Lower lobe of right lung (tissue), 2 donors: ENCODE results near the gene EVC. TPM values are rescaled to one million over a fixed set of nuclear protein-coding genes. Genes with fewer than 3 reads are reported as not detected.

Experiments
- ATAC-seq, 2 donors: fragments of 200-7000 bp; cut with Tn5 transposase; one replicate each; pipeline ENCODE4 v1.9.1; 2020 to 2022; ENCODE audit warnings: mild to moderate bottlenecking in 2 of 2, moderate library complexity in 2 of 2
- DNase-seq: peaks from one replicate; pipeline ENCODE4 v3.0.0-alpha.2; 2020
- H3K27ac ChIP-seq: fragments of 200-600 bp; one replicate; pipeline ENCODE4 v1.8.0; 2022
- H3K27me3 ChIP-seq: fragments of 200-600 bp; one replicate; pipeline ENCODE4 v1.8.0; 2022; ENCODE audit warnings: low read depth
- H3K36me3 ChIP-seq: fragments of 200-600 bp; one replicate; pipeline ENCODE4 v1.8.0; 2022; ENCODE audit warnings: mild to moderate bottlenecking
- H3K4me1 ChIP-seq: fragments of 200-600 bp; one replicate; pipeline ENCODE4 v1.8.0; 2022
- H3K4me3 ChIP-seq: fragments of 200-600 bp; one replicate; pipeline ENCODE4 v1.8.0; 2022; ENCODE audit warnings: mild to moderate bottlenecking
- H3K9me3 ChIP-seq: fragments of 200-600 bp; one replicate; pipeline ENCODE4 v1.8.0; 2022
- CTCF ChIP-seq: fragments of 200-600 bp; IDR thresholded peaks from one replicate; pipeline ENCODE4 v1.8.0; 2022; ENCODE audit warnings: antibody characterized with exemption, mild to moderate bottlenecking
- intact Hi-C: fragments of 100-400 bp; cut with DNase I; formaldehyde crosslinking; loops from one replicate; pipeline ENCODE4 v1.11.0; 2022
- total RNA-seq: library from RNA; stranded (reverse); fragmentation: NEBNext Ultra II Directional; extraction: Animal tissue kit (Norgen Biotek cat#: 25700); gene quantifications from one replicate; pipeline ENCODE4 v1.2.1, GENCODE V29; 2021
- donor health status: DM: no; HTN: yes; CAD: no; lungs with severe emphysema.

The EVC gene
- total RNA-seq, 1 donor from 2014 or later, result 24.3 TPM

GRCh38 chr4:5800496-5800895, 89.5 kb downstream of the EVC start:
- H3K36me3 ChIP-seq, result peaks cover 60% of the 10 kb centered on the region
- no peak for ATAC-seq

DNA sequence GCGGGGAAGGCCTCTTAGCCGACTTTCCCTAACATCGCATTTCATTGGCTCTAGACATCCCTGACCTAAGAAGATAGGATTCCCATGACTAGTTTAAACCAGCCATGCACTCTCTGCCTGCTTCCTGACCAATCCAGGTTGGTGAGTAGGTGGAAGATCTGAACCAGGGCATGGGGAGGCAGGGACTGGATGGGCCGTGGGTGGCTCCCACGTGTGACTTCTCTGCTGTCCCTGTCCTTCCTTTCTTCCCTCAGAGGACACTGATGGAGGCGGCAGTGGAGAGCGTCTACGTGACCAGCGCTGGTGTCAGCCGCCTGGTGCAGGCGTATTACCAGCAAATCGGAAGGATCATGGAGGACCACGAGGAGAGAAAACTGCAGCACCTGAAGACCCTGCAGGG, 90.7 kb downstream of the EVC start:
- ATAC-seq, result no peak
- no peaks in the 10 kb centered on the region for H3K9me3 ChIP-seq
- H3K27me3 ChIP-seq, result no peaks in the 10 kb centered on the region
- no peak overlapping the region for H3K27ac ChIP-seq
- no peak for TF ChIP-seq CTCF
- peaks cover 59% of the 10 kb centered on the region for H3K36me3 ChIP-seq
- intact Hi-C loops, result no loop called here
- H3K4me1 ChIP-seq, result no peaks in the 10 kb centered on the region
- H3K4me3 ChIP-seq, result no peak overlapping the region
- DNase-seq, result no peak

More at GRCh38 chr4:5800496-5800895, 89.5 kb downstream of the EVC start:
- Histone ChIP-seq H3K27me3 (no peaks in the 10 kb centered on the region), H3K27ac (no peak overlapping the region), H3K4me3 (no peak overlapping the region), H3K4me1 (no peaks in the 10 kb centered on the region), H3K9me3 (no peaks in the 10 kb centered on the region)
- DNase-seq, result no peak
- no peak for TF ChIP-seq CTCF
- intact Hi-C loops, result no loop called here

GRCh38 chr4:5802565-5802964, 91.6 kb downstream of the EVC start:
- DNase-seq, result no peak
- no peak overlapping the region for H3K4me3 ChIP-seq
- no peak for TF ChIP-seq CTCF
- H3K36me3 ChIP-seq, result peaks cover 52% of the 10 kb centered on the region
- no peak overlapping the region for H3K27ac ChIP-seq
- no peaks in the 10 kb centered on the region for H3K27me3 ChIP-seq
- intact Hi-C loops, result no loop called here
- no peaks in the 10 kb centered on the region for H3K4me1 ChIP-seq
- H3K9me3 ChIP-seq, result no peaks in the 10 kb centered on the region
- ATAC-seq, result no peak

DNA sequence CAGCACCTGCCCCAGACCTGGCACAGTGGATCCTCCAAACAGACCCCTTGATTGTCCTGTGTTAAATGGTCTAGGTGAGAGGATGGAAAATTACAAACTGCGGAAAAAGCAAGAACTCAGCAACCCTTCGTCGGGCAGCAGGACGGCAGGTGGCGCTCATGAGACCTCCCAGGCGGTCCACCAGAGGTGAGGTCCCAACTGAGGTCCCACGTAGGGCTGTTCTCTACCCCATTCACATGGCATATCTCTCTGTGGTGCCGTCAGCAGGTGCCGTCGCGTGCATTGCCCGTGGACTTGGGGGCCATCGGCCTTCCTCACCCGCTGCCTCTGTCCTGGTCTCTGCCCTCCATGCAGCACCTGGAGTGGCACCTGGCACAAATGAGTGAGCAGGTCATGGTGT, 93.7 kb downstream of the EVC start:
- ATAC-seq, result no peak
- Histone ChIP-seq H3K36me3 (peaks cover 56% of the 10 kb centered on the region), H3K4me3 (no peak overlapping the region), H3K27ac (no peak overlapping the region), H3K27me3 (no peaks in the 10 kb centered on the region), H3K4me1 (no peaks in the 10 kb centered on the region), H3K9me3 (no peaks in the 10 kb centered on the region)
- intact Hi-C loops, result no loop called here
- TF ChIP-seq CTCF, result no peak
- DNase-seq, result no peak

GRCh38 chr4:5805270-5805669, 94.3 kb downstream of the EVC start:
- Histone ChIP-seq H3K4me1 (no peaks in the 10 kb centered on the region), H3K9me3 (no peaks in the 10 kb centered on the region), H3K27ac (no peak overlapping the region), H3K4me3 (no peak overlapping the region), H3K27me3 (no peaks in the 10 kb centered on the region), H3K36me3 (peaks cover 62% of the 10 kb centered on the region)
- TF ChIP-seq CTCF, result no peak
- no peak for DNase-seq
- ATAC-seq, result no peak
- intact Hi-C loops, result no loop called here
